Ovary (tissue), 3 donors: ENCODE data around the gene SCRN2.

Experiments
- EP300 ChIP-seq: sonication (generic); formaldehyde crosslinking; IDR thresholded peaks from one replicate; pipeline ENCODE4 v1.6.1; 2017; ENCODE audit warnings: antibody characterized with exemption
- POLR2A ChIP-seq: fragments of 450-650 bp; IDR thresholded peaks from one replicate; pipeline ENCODE4 v1.6.1; 2017; ENCODE audit warnings: antibody characterized with exemption, mild to moderate bottlenecking, moderate library complexity
- TF ChIP-seq, protein P1 (sequence below), 3 donors: fragments of 450-650 bp in 2 of 3; fragments of 200-600 bp in 1 of 3; IDR thresholded peaks; one replicate each; pipeline versions ENCODE4 v1.5.1 to v1.8.0; 2016 to 2022; ENCODE audit warnings: antibody characterized with exemption in 3 of 3, mild to moderate bottlenecking in 1 of 3
- donor health status: DM: no; HTN: no; CAD: no.

DNA sequence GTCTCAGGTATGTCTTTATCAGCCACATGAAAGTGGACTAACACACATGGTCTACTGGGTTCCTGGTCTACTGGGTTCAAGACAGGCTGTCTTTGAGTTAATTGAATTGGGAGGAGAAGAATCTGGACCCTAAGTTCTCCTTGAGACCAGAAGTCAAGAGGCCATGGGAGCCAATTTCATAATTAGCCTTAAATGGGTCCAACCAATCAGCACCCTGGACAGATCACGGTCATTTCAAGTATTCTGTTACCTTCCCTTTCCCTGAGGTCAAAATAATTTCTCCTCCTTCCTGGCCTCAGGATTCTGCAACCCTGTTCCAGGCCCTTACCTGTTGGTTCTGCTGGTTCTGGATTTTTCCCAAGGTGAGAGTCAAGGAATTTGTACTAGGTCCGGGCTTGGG, 43.3 kb downstream of the SCRN2 start:
- TF ChIP-seq, protein P1, sequence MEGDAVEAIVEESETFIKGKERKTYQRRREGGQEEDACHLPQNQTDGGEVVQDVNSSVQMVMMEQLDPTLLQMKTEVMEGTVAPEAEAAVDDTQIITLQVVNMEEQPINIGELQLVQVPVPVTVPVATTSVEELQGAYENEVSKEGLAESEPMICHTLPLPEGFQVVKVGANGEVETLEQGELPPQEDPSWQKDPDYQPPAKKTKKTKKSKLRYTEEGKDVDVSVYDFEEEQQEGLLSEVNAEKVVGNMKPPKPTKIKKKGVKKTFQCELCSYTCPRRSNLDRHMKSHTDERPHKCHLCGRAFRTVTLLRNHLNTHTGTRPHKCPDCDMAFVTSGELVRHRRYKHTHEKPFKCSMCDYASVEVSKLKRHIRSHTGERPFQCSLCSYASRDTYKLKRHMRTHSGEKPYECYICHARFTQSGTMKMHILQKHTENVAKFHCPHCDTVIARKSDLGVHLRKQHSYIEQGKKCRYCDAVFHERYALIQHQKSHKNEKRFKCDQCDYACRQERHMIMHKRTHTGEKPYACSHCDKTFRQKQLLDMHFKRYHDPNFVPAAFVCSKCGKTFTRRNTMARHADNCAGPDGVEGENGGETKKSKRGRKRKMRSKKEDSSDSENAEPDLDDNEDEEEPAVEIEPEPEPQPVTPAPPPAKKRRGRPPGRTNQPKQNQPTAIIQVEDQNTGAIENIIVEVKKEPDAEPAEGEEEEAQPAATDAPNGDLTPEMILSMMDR (IDR thresholded peaks at IDR 0.05), result no peak
- no peak for TF ChIP-seq POLR2A
- no peak for TF ChIP-seq EP300
